Measurements from ENCODE around the gene PDE6C.
A peak's percentile ranks its signal among the peaks of the same experiment; 100 is the strongest.

The PDE6C gene

DNA sequence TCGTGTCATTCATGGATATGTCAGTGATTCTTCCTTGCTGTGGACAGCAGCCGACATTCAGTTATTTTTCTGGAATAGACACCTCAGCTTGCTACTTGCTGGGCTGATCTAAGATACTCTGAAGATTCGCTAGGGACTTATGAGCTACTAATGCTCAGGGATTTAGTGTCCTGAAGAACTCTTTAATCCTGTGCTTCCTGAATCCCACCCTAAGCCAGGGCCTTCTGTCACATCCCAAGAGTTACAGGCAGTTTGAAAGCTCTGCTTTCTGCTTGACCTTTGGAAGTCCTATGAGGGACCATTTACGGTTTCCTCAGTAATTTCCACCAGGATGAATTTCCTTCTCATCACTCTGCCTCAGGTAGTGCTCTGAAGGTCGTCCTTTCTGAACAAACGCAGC lies at the start of gene PDE6C:
PDE6C (plus strand) TSS at position 227 of the 400 bp plus-strand sequence. CDS start 189 bp downstream, outside the sequence.
- TF ChIP-seq, protein P1, sequence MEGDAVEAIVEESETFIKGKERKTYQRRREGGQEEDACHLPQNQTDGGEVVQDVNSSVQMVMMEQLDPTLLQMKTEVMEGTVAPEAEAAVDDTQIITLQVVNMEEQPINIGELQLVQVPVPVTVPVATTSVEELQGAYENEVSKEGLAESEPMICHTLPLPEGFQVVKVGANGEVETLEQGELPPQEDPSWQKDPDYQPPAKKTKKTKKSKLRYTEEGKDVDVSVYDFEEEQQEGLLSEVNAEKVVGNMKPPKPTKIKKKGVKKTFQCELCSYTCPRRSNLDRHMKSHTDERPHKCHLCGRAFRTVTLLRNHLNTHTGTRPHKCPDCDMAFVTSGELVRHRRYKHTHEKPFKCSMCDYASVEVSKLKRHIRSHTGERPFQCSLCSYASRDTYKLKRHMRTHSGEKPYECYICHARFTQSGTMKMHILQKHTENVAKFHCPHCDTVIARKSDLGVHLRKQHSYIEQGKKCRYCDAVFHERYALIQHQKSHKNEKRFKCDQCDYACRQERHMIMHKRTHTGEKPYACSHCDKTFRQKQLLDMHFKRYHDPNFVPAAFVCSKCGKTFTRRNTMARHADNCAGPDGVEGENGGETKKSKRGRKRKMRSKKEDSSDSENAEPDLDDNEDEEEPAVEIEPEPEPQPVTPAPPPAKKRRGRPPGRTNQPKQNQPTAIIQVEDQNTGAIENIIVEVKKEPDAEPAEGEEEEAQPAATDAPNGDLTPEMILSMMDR (conservative IDR thresholded peaks at IDR 0.05): no peak
- H3K27ac ChIP-seq: no peak within 1 kb of the TSS

DNA sequence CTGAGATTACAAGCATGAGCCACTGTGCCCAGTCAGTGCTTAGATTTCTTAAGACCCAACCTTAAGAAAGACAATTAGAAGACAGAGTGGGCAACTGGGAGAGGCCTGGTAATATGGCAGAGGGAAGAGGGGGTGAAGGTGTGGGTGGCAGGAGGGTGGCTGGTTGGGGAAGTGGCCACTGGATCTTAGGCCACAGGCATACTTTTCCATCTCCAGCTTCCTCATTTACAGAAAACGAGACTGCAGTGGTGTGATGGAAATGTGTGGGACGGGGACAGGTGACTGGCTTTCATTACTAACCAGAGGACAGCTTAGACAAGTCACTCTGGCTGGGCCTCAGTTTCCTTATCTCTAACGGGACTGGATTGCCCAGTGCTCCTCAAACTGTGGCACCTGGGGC lies 46.9 kb upstream of the PDE6C start:
- TF ChIP-seq, protein P1 (conservative IDR thresholded peaks at IDR 0.05): no peak
- H3K27ac ChIP-seq: no peak overlapping the region

DNA sequence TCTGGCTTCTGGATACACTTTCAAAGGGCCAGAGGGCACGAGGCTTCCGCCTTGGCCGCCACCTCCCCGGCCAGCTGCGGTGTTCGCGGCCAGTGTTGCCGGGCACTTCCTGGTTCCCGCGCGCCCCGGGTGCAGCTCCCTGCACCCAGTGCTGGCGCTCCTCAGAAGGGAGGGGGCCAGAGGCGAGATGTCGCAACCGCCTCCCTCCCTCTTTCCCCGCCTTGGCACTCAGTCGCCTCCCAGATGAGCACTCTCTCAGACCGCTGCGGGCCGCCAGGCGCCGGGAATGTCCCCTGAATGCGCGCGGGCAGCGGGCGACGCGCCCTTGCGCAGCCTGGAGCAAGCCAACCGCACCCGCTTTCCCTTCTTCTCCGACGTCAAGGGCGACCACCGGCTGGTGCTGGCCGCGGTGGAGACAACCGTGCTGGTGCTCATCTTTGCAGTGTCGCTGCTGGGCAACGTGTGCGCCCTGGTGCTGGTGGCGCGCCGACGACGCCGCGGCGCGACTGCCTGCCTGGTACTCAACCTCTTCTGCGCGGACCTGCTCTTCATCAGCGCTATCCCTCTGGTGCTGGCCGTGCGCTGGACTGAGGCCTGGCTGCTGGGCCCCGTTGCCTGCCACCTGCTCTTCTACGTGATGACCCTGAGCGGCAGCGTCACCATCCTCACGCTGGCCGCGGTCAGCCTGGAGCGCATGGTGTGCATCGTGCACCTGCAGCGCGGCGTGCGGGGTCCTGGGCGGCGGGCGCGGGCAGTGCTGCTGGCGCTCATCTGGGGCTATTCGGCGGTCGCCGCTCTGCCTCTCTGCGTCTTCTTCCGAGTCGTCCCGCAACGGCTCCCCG lies 45.7 kb upstream of the PDE6C start, which contains the start of gene FFAR4:
FFAR4 (plus strand) TSS at position 231 of the 842 bp plus-strand sequence; CDS start at position 287, 56 bp downstream.
- no peak within 1 kb of the TSS for H3K27ac ChIP-seq
- TF ChIP-seq, protein P1 (conservative IDR thresholded peaks at IDR 0.05): no peak

DNA sequence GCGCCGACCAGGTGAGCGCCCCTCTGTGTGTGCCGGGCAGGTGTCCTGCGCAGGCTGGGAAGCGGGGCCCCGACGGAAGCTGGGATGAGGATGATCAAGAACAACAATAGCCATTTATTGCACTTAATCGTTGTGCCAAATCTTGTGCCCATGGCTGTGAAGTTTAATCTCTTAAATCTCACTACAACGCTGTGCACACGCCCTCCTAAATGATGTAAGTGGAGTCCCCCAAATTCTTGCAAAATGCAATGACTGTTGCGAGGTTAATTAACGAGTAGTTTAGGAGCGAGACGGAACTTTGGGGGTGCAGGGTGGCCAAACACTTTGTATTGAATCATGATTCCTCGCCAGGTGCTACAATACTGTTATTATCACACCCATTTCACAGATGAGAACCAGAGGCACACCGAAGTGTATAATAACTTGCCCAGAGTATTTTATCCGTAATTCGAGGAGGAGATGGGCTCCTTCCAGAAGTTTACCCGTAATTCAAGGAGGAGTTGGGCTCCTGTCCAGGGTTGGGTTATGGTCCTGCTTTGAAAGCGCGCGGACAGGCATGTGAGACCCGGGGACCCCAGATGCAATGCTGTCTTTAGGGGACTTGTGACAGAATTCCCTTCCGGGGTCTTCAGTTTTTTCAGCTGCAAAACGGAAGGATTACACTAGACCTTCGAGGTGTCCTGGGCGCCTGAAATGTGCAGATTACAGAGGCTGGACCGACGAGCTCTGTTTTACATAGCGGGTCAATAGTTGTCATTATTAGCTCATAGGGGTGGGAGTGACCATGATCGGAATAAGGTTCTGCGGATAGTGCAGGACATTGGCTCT lies 44.8 kb upstream of the PDE6C start:
- TF ChIP-seq, protein P1 (conservative IDR thresholded peaks at IDR 0.05): no peak
- no peak overlapping the region for H3K27ac ChIP-seq

DNA sequence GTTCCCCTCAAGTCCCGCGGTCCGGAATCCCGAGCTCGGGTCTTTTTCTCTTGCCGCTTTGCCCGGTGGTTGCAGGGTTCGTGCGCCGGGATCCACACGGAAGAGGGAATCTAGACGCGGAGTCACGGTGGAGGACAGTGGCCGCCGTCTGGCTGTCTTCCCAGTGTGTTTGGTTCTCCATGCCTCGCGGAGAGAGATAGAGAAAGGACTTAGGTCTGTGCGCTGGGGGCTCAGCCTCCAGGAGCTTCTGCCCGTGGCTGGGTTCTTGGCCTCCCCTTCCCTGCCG lies 44.3 kb upstream of the PDE6C start:
- no peak overlapping the region for H3K27ac ChIP-seq
- TF ChIP-seq, protein P1 (conservative IDR thresholded peaks at IDR 0.05): no peak

DNA sequence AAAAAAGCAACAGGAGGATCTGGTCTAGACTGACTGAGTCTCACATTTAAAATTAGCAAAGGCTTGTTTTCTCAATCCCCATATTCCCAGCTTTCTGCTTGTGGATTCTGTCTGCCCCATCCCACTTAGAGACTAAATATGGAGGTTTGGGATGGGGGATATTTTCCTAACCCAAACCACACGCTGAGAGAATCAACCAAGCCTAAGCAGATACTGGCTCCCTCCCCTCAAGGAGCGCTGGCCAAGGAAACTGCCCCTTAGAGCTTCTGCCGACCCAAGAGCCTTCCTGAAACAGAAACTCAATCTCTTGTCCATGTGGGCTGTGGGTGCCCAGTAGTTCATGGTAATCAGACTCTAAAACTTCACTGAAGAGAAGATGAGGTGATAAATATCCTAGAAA lies 42.0 kb upstream of the PDE6C start:
- H3K27ac ChIP-seq: peak overlapping the region; percentile 37; the same call in 1 of the 2 replicates
- TF ChIP-seq, protein P1 (conservative IDR thresholded peaks at IDR 0.05): no peak

DNA sequence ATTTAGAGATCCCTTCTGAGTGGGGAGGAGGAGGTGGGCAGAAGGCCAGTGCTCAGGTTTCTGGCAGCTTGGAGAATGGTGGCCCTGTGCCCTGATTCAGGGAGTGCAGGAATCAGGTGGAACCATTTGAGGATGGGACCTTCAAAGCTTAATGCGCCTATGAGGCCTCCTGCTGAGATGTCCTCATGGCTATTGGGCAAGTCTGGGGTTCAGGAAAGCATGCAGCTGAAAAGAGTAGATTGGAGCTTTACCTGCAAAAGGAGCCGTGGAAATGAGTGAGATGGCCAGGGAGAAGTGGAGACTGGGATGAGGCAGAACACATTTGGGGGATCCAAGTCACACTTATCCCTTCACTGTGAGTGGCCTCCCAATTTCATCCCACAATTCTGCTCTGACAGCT lies 39.7 kb upstream of the PDE6C start:
- TF ChIP-seq, protein P1 (conservative IDR thresholded peaks at IDR 0.05): no peak
- H3K27ac ChIP-seq: peak overlapping the region; percentile 34; the same call in 1 of the 2 replicates

Measured in VCaP (cell line).